ENCODE data around the gene FRMD4A. TPM values are rescaled to one million over a fixed set of nuclear protein-coding genes. Genes with fewer than 3 reads are reported as not detected.

Gene FRMD4A
- total and polyA plus RNA-seq, 2 experiments from 2014 or later = 11.9 to 17.5 TPM

DNA sequence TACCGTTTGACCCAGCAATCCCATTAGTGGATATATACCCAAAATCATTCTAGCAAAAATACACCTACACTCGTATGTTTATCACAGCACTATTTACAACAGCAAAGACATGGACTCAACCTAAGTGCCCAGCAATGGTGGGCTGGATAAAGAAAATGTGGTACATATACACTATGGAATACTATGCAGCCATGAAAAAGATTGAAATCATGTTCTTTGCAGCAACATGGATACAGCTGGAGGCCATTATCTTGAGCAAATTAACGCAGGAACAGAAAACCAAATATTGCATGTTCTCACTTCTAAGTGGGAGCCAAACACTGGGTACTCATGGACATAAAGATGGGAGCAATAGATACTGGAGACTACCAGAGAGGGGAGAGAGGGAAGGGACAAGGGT lies 223.9 kb downstream of the FRMD4A start:
- DNase-seq = no peak
- Histone ChIP-seq H3K79me2 (ENCODE audit: insufficient read depth) (no peaks in the 10 kb centered on the region), H3K4me1 (ENCODE audit: insufficient read depth) (no peaks in the 10 kb centered on the region), H2AFZ (no peak overlapping the region), H3K27me3 (replicated peaks; ENCODE audit: insufficient read depth) (peaks cover 36% of the 10 kb centered on the region), H3K4me3 (no peak overlapping the region), H3K9ac (no peak overlapping the region), H3K36me3 (ENCODE audit: low read depth) (no peaks in the 10 kb centered on the region), H3K9me2 (ENCODE audit: insufficient read depth) (no peaks in the 10 kb centered on the region), H3K27ac (no peak overlapping the region), H3K4me2 (ENCODE audit: unreplicated experiment) (no peak overlapping the region), H3F3A (ENCODE audit: insufficient read depth) (no peaks in the 10 kb centered on the region), H4K20me1 (ENCODE audit: insufficient read depth) (no peaks in the 10 kb centered on the region), H3K9me3 (ENCODE audit: low read depth) (no peaks in the 10 kb centered on the region)
- 32 to 38% methylated on average over 3 of the region's 3 CpGs for WGBS, 2 experiments (ENCODE audit: low coverage in 1 of 2, low lambda C conversion rate in 2 of 2, missing lambda C conversion rate in 2 of 2)
- in situ Hi-C loops (cut with MboI) = no loop called here
- no peak for TF ChIP-seq EZH2 (IDR thresholded peaks at IDR 0.05; ENCODE audit: insufficient read depth, poor library complexity, severe bottlenecking)
- no peak for TF ChIP-seq EZH2phosphoT487 (IDR thresholded peaks at IDR 0.05; ENCODE audit: insufficient read depth, low read depth)

GRCh38 chr10:14102056-14102455 lies 228.7 kb downstream of the FRMD4A start:
- no peak overlapping the region for H3K4me3 ChIP-seq
- in situ Hi-C loops (cut with MboI) = no loop called here
- H3K27me3 ChIP-seq (replicated peaks; ENCODE audit: insufficient read depth) = peaks cover 9% of the 10 kb centered on the region; the same call in 1 of the 2 replicates
- no peaks in the 10 kb centered on the region for H3K4me1 ChIP-seq (ENCODE audit: insufficient read depth)
- H4K20me1 ChIP-seq (ENCODE audit: insufficient read depth) = no peaks in the 10 kb centered on the region
- no peaks in the 10 kb centered on the region for H3K9me3 ChIP-seq (ENCODE audit: low read depth)
- H3K9ac ChIP-seq = no peak overlapping the region
- H3K27ac ChIP-seq = no peak overlapping the region
- no peak overlapping the region for H2AFZ ChIP-seq
- no peak overlapping the region for H3K4me2 ChIP-seq (ENCODE audit: unreplicated experiment)
- H3K9me2 ChIP-seq (ENCODE audit: insufficient read depth) = no peaks in the 10 kb centered on the region
- peak; percentile 32 for DNase-seq
- no peaks in the 10 kb centered on the region for H3K36me3 ChIP-seq (ENCODE audit: low read depth)
- no peaks in the 10 kb centered on the region for H3F3A ChIP-seq (ENCODE audit: insufficient read depth)
- 68 to 75% methylated on average over 8 of the region's 8 CpGs for WGBS, 2 experiments (ENCODE audit: low coverage in 1 of 2, low lambda C conversion rate in 2 of 2, missing lambda C conversion rate in 2 of 2)
- no peaks in the 10 kb centered on the region for H3K79me2 ChIP-seq (ENCODE audit: insufficient read depth)
- TF ChIP-seq EZH2phosphoT487 (IDR thresholded peaks at IDR 0.05; ENCODE audit: insufficient read depth, low read depth) = no peak

DNA sequence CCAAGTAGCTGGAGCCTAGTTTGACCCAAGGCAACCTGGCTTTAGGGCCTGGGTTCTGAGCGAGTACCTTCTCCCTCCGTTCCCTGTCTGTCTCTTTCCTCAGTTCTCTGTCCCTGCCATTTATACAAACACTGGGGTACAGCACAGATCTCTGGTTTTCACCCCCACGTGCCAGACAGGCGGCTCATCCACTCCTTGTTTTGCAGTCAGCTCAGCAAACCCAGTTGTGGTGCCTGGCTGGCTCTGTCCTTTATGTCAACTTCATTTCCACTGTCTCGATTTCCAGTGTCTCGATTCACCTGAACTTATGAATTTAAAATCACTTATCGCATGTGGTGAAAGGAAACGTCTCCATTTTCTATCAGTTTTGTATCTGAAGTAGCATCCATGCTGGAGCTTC lies 230.8 kb downstream of the FRMD4A start:
- no peak overlapping the region for H3K9ac ChIP-seq
- H3K4me3 ChIP-seq = no peak overlapping the region
- no peaks in the 10 kb centered on the region for H3K4me1 ChIP-seq (ENCODE audit: insufficient read depth)
- H3K9me2 ChIP-seq (ENCODE audit: insufficient read depth) = no peaks in the 10 kb centered on the region
- in situ Hi-C loops (cut with MboI) = no loop called here
- H3K27me3 ChIP-seq (replicated peaks; ENCODE audit: insufficient read depth) = no peaks in the 10 kb centered on the region
- TF ChIP-seq EZH2 (IDR thresholded peaks at IDR 0.05; ENCODE audit: insufficient read depth, poor library complexity, severe bottlenecking) (no peak), EZH2phosphoT487 (IDR thresholded peaks at IDR 0.05; ENCODE audit: insufficient read depth, low read depth) (no peak)
- no peaks in the 10 kb centered on the region for H3K36me3 ChIP-seq (ENCODE audit: low read depth)
- WGBS, 2 experiments (ENCODE audit: low coverage in 1 of 2, low lambda C conversion rate in 2 of 2, missing lambda C conversion rate in 2 of 2) = 78 to 81% methylated on average over 8 of the region's 8 CpGs
- DNase-seq = no peak
- no peak overlapping the region for H3K4me2 ChIP-seq (ENCODE audit: unreplicated experiment)
- H3K9me3 ChIP-seq (ENCODE audit: low read depth) = no peaks in the 10 kb centered on the region
- H3F3A ChIP-seq (ENCODE audit: insufficient read depth) = no peaks in the 10 kb centered on the region
- H2AFZ ChIP-seq = no peak overlapping the region
- H3K79me2 ChIP-seq (ENCODE audit: insufficient read depth) = no peaks in the 10 kb centered on the region
- no peak overlapping the region for H3K27ac ChIP-seq
- H4K20me1 ChIP-seq (ENCODE audit: insufficient read depth) = no peaks in the 10 kb centered on the region

GRCh38 chr10:14093730-14094484 lies 236.8 kb downstream of the FRMD4A start:
- Histone ChIP-seq H3K9me2 (ENCODE audit: insufficient read depth) (no peaks in the 10 kb centered on the region), H2AFZ (no peak overlapping the region), H3K9ac (no peak overlapping the region), H3K27ac (no peak overlapping the region), H3K36me3 (ENCODE audit: low read depth) (no peaks in the 10 kb centered on the region), H3K27me3 (replicated peaks; ENCODE audit: insufficient read depth) (no peaks in the 10 kb centered on the region), H3K4me2 (ENCODE audit: unreplicated experiment) (no peak overlapping the region), H3K79me2 (ENCODE audit: insufficient read depth) (no peaks in the 10 kb centered on the region), H3K4me3 (no peak overlapping the region), H4K20me1 (ENCODE audit: insufficient read depth) (no peaks in the 10 kb centered on the region), H3K4me1 (ENCODE audit: insufficient read depth) (0 out of 2 replicates have a peak, but pooled peaks cover 6% of the 10 kb centered on the region), H3K9me3 (ENCODE audit: low read depth) (no peaks in the 10 kb centered on the region), H3F3A (ENCODE audit: insufficient read depth) (no peaks in the 10 kb centered on the region)
- in situ Hi-C loops (cut with MboI) = loop anchor here (5.0 kb wide), 1 partner anchor 302 kb away; no protein-coding TSS in a partner anchor
- 43 to 48% methylated on average over 14 of the region's 14 CpGs for WGBS, 2 experiments (ENCODE audit: low coverage in 1 of 2, low lambda C conversion rate in 2 of 2, missing lambda C conversion rate in 2 of 2)
- TF ChIP-seq EZH2phosphoT487 (IDR thresholded peaks at IDR 0.05; ENCODE audit: insufficient read depth, low read depth) = no peak
- DNase-seq = peak; percentile 74
